Measurements from ENCODE around the gene CCR5. TPM values are rescaled to one million over a fixed set of nuclear protein-coding genes. Genes with fewer than 3 reads are reported as not detected.

CCR5 gene
- total and polyA plus RNA-seq, 2 of the 8 experiments (the other 6 are each of a cell fraction or from before 2014, with no cell fraction given): not detected

DNA sequence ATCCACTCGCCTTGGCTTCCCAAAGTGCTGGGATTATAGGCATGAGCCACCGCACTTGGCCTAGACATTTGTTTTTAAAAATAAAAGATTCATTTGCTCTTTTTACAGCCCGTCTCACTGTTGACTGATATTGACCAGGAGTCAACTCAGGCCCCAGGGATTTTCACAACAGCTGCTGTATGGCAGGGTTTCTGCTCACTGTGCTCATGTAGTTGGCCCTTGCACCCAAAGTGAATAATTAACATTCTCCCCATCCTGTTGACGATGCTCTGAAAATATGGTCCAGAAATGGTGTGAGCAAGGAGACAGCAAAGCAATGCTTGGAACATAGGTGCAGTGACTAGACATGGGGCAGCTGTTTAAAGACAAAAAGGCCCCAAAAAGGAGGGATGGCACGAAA, 2.9 kb upstream of the CCR5 start (continued):
- TF ChIP-seq CHD7 (IDR thresholded peaks at IDR 0.05; ENCODE audit: insufficient replicate concordance, low read length) (no peak), TBP (IDR thresholded peaks at IDR 0.05; ENCODE audit: low read depth, low read length) (no peak), ZNF274 (IDR thresholded peaks at IDR 0.05; ENCODE audit: borderline replicate concordance, extremely low read depth, low read length) (no peak), NRF1 (IDR thresholded peaks at IDR 0.05; ENCODE audit: low read depth, low read length) (no peak)
